Measurements from ENCODE around the gene CHTOP.

CHTOP gene

DNA sequence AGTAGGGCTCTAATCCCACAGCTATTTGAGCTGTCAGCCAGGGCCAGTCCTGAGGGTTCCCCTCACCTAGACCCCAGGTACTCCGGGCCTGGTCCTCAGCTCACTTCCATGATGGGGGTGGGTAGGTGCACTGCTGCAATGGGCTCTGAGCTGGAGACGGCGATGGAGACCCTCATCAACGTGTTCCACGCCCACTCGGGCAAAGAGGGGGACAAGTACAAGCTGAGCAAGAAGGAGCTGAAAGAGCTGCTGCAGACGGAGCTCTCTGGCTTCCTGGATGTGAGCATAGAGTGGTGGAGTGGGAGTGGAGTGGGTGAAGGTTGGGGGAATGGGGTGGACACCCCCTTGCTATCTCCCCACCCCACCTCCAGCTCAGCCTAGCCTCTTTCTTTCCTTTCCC lies 3.5 kb upstream of the CHTOP start:
- no peak for DNase-seq (ENCODE audit: low read depth)
- H3K4me3 ChIP-seq (ENCODE audit: low read depth, low read length), result no peak overlapping the region
- TF ChIP-seq, protein P1, sequence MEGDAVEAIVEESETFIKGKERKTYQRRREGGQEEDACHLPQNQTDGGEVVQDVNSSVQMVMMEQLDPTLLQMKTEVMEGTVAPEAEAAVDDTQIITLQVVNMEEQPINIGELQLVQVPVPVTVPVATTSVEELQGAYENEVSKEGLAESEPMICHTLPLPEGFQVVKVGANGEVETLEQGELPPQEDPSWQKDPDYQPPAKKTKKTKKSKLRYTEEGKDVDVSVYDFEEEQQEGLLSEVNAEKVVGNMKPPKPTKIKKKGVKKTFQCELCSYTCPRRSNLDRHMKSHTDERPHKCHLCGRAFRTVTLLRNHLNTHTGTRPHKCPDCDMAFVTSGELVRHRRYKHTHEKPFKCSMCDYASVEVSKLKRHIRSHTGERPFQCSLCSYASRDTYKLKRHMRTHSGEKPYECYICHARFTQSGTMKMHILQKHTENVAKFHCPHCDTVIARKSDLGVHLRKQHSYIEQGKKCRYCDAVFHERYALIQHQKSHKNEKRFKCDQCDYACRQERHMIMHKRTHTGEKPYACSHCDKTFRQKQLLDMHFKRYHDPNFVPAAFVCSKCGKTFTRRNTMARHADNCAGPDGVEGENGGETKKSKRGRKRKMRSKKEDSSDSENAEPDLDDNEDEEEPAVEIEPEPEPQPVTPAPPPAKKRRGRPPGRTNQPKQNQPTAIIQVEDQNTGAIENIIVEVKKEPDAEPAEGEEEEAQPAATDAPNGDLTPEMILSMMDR (IDR thresholded peaks at IDR 0.05; ENCODE audit: control insufficient read depth, extremely low read depth, insufficient read depth), result no peak

DNA sequence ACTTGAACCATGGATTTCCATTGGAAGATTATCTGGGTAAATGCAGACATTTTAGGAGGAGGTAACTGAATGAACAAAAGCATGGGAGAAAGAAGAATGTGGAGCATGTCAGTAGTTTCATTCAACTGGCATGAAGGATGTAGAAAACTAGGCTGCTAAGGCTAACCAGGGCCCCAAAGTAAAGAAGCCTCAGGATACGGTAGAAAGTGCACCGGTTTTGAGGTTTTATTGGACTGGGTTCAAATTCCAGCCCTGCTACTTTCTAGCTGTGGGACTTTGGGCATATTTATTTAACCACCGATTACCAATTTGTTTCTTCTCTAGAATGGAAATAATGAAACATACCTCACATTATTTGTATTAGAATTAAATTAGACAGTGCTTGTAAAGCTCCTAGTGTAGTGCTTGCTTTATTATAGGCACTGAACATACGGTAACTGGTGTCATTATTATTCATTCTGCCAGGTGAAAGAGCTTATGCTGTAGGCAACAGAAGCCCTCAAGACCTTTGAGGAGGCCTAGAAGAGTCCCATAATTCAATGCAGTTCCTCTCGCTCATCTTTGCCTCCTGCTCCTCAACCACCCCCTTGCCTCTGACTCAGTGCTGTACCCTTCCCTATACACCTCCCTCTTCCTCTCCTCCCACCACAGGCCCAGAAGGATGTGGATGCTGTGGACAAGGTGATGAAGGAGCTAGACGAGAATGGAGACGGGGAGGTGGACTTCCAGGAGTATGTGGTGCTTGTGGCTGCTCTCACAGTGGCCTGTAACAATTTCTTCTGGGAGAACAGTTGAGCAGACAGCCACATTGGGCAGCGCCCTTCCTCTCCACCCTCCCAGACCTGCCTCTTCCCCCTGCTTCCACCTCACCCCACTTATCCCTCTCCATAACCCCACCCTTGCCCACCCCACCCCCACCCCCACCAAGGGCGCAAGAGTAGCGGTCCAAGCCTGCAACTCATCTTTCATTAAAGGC lies 2.5 kb upstream of the CHTOP start:
- DNase-seq (ENCODE audit: low read depth), result no peak
- no peak overlapping the region for H3K4me3 ChIP-seq (ENCODE audit: low read depth, low read length)
- TF ChIP-seq, protein P1 (IDR thresholded peaks at IDR 0.05; ENCODE audit: control insufficient read depth, extremely low read depth, insufficient read depth), result no peak

DNA sequence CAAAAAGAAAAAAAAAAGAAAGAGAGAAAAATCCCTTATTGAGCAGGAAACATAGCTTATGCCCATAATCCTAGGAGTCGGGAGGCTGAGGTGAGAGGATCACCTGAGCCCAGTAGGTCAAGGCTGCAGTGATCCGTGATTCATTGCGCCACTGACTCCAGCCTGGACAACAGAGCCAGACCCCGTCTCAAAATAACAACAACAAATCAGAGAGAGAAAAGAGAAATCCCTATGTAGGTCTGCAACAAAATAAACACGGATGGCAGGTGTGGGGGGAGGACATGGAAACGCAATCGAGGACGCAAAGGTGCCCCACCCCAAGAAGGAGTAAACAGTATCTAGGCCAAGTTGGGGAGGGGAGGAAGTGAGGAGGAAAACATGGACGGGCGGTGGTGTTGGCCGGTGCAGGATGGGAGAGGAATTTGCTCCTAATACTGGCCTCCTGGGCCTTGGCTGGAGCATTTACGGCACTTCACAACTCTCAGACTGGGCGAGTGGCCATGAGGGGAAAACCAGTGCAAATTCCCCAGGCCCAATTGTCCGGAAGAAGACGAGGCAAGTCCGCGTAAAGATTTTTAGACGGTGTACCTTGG lies 609 bp upstream of the CHTOP start:
- peak overlapping the region; percentile 97 for H3K4me3 ChIP-seq (ENCODE audit: low read depth, low read length)
- no peak for DNase-seq (ENCODE audit: low read depth)
- TF ChIP-seq, protein P1 (IDR thresholded peaks at IDR 0.05; ENCODE audit: control insufficient read depth, extremely low read depth, insufficient read depth), result no peak

DNA sequence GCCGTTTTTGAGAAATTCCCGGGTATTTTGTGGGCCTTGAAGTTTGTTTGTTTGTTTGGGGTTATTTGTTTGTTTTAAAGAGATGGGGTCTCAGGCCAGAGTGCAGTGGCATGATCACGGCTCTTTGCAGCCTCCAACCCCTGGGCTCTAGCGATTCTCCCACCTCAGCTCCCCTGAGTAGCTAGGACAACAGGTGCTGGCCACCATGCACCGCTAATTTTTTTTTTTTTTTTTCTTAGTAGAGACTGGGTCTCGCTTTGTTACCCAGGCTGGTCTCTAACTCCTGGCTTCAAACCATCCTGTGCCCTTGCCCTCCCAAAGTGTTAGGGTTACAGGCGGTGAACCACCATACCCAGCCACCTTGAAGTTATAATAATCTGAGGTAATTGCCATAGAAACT lies 2.0 kb downstream of the CHTOP start:
- TF ChIP-seq, protein P1 (IDR thresholded peaks at IDR 0.05; ENCODE audit: control insufficient read depth, extremely low read depth, insufficient read depth), result no peak
- no peak for DNase-seq (ENCODE audit: low read depth)
- H3K4me3 ChIP-seq (ENCODE audit: low read depth, low read length), result no peak overlapping the region

DNA sequence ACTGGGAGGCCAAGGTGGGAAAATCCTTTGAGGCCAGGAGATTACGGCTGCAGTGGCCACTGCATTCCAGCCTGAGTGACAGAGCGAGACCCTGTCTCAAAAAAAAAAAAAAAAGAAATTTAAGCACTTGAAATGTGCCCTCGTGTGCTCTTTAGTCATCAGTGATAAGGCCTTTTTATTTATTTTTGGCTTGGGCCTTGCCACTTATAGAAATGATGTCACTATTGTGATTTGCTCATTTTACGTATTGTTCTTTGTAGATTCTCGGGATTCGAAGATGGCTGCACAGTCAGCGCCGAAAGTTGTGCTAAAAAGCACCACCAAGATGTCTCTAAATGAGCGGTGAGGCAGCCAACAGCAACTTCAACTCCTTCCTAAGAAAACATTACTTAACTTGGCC lies 2.4 kb downstream of the CHTOP start:
- H3K4me3 ChIP-seq (ENCODE audit: low read depth, low read length), result no peak overlapping the region
- TF ChIP-seq, protein P1 (IDR thresholded peaks at IDR 0.05; ENCODE audit: control insufficient read depth, extremely low read depth, insufficient read depth), result no peak

DNA sequence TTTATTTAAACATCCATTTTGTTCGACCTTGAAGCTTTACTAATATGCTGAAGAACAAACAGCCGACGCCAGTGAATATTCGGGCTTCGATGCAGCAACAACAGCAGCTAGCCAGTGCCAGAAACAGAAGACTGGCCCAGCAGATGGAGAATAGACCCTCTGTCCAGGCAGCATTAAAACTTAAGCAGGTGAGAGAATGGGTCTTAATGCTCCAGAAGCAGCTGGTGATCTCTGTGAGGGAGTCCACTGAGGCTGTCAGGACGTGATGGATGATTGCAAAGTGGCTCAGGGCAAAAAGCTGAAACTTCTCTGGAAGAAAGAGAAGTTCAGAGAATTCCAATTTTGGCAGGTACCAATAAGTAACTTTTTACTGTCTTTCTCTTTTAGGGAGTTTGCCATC lies 4.4 kb downstream of the CHTOP start:
- no peak for DNase-seq (ENCODE audit: low read depth)
- TF ChIP-seq, protein P1 (IDR thresholded peaks at IDR 0.05; ENCODE audit: control insufficient read depth, extremely low read depth, insufficient read depth), result no peak
- no peak overlapping the region for H3K4me3 ChIP-seq (ENCODE audit: low read depth, low read length)

More for the DNA sequence above, 2.4 kb downstream of the CHTOP start:
- no peak for DNase-seq (ENCODE audit: low read depth)

All from LNCaP clone FGC (cell line).